Measurements from ENCODE around the gene IL17A.

IL17A gene

DNA sequence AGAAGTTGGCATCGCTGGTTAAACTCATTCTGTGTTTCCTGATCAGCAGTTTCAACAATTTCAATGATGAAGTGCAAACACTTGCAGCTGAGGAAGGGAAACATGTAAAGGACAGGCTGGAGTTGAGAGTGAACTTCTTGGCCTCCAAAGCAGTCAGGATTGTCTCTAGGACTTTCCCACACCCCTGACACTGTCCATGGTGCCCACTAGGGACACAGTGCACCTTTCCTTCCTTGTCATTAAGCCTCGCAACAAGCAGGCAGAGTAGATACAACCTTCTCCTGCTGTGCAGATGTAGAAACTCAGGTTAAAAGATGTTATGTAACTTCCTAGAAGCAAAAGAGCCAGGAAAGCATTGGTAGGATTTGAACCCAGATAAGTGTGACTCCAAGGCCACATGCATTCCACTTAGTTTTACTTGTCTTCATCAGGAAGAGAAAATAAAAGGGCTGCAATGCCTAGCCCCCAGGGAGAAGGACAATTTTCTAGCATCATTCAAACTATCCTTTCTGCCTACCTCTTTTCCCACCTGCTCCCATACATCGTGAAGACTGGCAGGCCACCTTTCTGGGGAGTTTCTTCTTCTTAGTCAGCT, 39.2 kb upstream of the IL17A start:
- 86% methylated on average over 3 of the region's 3 CpGs for WGBS
- Histone ChIP-seq H2AFZ (ENCODE audit: low read depth, low read length) (no peak overlapping the region), H2BK15ac (ENCODE audit: low read depth, poor library complexity, severe bottlenecking) (no peak overlapping the region), H3K9ac (ENCODE audit: low read length) (no peak overlapping the region), H3K4me3 (ENCODE audit: insufficient read depth in 1 of 2, low read depth in 1 of 2, low read length in 2 of 2) (no peak overlapping the region), H3K23ac (ENCODE audit: low read length in 2 of 2) (no peak overlapping the region), H3K27ac (ENCODE audit: low read length, poor library complexity, severe bottlenecking) (no peak overlapping the region), H2BK5ac (ENCODE audit: low read depth, low read length, poor library complexity, severe bottlenecking) (no peak overlapping the region), H3K4me1 (ENCODE audit: control insufficient read depth, insufficient read depth, low read depth, low read length) (no peaks in the 10 kb centered on the region), H3K4me2 (ENCODE audit: low read length, poor library complexity, severe bottlenecking) (no peak overlapping the region), H3K79me1 (replicated peaks; ENCODE audit: low read length, poor library complexity, severe bottlenecking) (no peaks in the 10 kb centered on the region), H3K27me3 (ENCODE audit: control insufficient read depth in 1 of 2, insufficient read depth in 1 of 2, low read length in 2 of 2) (peaks cover 30 to 31% of the 10 kb centered on the region in 2 experiments), H2AK5ac (ENCODE audit: low read length, severe bottlenecking) (no peak overlapping the region), H3K18ac (ENCODE audit: low read depth in 1 of 2, low read length in 2 of 2) (no peak overlapping the region), H3K14ac (ENCODE audit: low read length in 2 of 2) (no peak overlapping the region), H2BK120ac (ENCODE audit: low read depth, low read length) (no peak overlapping the region), H4K91ac (ENCODE audit: low read length) (no peak overlapping the region), H3K9me3 (ENCODE audit: control insufficient read depth, low read length) (no peaks in the 10 kb centered on the region), H3K4ac (ENCODE audit: low read depth in 1 of 2, low read length in 2 of 2) (no peak overlapping the region), H2BK12ac (ENCODE audit: low read length in 2 of 2) (no peak overlapping the region), H3K36me3 (ENCODE audit: control insufficient read depth in 1 of 2, insufficient read depth in 2 of 2, low read depth in 1 of 2, low read length in 2 of 2) (no peaks in the 10 kb centered on the region), H4K8ac (ENCODE audit: low read length) (no peak overlapping the region)
- no peak for DNase-seq

DNA sequence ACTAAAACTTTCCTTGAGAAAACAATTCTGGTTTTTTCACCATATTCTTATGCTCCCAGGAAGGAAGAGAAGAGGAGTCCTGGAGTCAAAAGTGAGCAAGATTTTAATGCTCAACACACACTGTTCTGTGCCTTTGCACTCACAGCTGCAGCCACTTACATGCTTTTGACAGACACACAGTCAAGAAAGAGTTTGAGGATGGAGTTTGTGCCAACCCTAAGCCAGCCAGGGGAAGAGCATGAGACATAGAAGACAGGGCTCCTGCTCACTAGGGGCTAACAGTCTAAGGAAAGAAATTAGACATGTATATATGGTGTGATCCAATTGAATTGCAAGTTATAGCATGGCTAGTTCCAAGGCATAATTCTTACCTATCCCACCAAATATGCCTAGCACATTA, 37.1 kb upstream of the IL17A start:
- H2BK5ac ChIP-seq (ENCODE audit: low read depth, low read length, poor library complexity, severe bottlenecking), result no peak overlapping the region
- no peak overlapping the region for H4K8ac ChIP-seq (ENCODE audit: low read length)
- H3K9ac ChIP-seq (ENCODE audit: low read length), result no peak overlapping the region
- no peak overlapping the region for H3K14ac ChIP-seq (ENCODE audit: low read length in 2 of 2)
- H3K9me3 ChIP-seq (ENCODE audit: control insufficient read depth, low read length), result no peaks in the 10 kb centered on the region
- no peak overlapping the region for H2AFZ ChIP-seq (ENCODE audit: low read depth, low read length)
- no peak overlapping the region for H2BK15ac ChIP-seq (ENCODE audit: low read depth, poor library complexity, severe bottlenecking)
- H2BK12ac ChIP-seq (ENCODE audit: low read length in 2 of 2), result no peak overlapping the region
- no peaks in the 10 kb centered on the region for H3K36me3 ChIP-seq (ENCODE audit: control insufficient read depth in 1 of 2, insufficient read depth in 2 of 2, low read depth in 1 of 2, low read length in 2 of 2)
- no peak overlapping the region for H3K27ac ChIP-seq (ENCODE audit: low read length, poor library complexity, severe bottlenecking)
- no peak overlapping the region for H3K4ac ChIP-seq (ENCODE audit: low read depth in 1 of 2, low read length in 2 of 2)
- no peak for DNase-seq
- H3K79me1 ChIP-seq (replicated peaks; ENCODE audit: low read length, poor library complexity, severe bottlenecking), result no peaks in the 10 kb centered on the region
- H2BK120ac ChIP-seq (ENCODE audit: low read depth, low read length), result no peak overlapping the region
- no peaks in the 10 kb centered on the region for H3K4me1 ChIP-seq (ENCODE audit: control insufficient read depth, insufficient read depth, low read depth, low read length)
- no peak overlapping the region for H3K23ac ChIP-seq (ENCODE audit: low read length in 2 of 2)
- H4K91ac ChIP-seq (ENCODE audit: low read length), result no peak overlapping the region
- H3K4me3 ChIP-seq (ENCODE audit: insufficient read depth in 1 of 2, low read depth in 1 of 2, low read length in 2 of 2), result no peak overlapping the region
- no peak overlapping the region for H2AK5ac ChIP-seq (ENCODE audit: low read length, severe bottlenecking)
- peaks cover 19 to 25% of the 10 kb centered on the region in 2 experiments for H3K27me3 ChIP-seq (ENCODE audit: control insufficient read depth in 1 of 2, insufficient read depth in 1 of 2, low read length in 2 of 2)
- no peak overlapping the region for H3K18ac ChIP-seq (ENCODE audit: low read depth in 1 of 2, low read length in 2 of 2)
- no peak overlapping the region for H3K4me2 ChIP-seq (ENCODE audit: low read length, poor library complexity, severe bottlenecking)

DNA sequence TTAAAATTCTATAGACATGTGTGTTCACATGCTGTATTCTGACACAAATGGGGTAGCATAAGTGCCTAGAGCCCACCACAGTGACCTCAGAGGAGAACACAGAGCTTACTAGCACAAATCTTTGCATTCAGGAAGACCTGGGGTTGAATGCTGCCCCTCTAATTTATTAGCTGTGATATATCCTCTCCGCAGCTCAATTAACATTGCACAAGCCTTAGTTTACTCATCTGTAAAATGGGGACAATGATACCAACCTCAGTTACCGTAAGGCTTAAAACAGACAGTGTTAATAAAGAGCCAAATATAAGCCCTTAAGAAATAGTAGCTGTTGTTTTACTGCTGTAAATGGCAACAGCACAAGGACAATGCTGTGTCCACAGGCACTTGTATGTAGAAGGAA, 36.2 kb upstream of the IL17A start:
- Histone ChIP-seq H2BK15ac (ENCODE audit: low read depth, poor library complexity, severe bottlenecking) (no peak overlapping the region), H2BK5ac (ENCODE audit: low read depth, low read length, poor library complexity, severe bottlenecking) (no peak overlapping the region), H2BK120ac (ENCODE audit: low read depth, low read length) (no peak overlapping the region), H3K9me3 (ENCODE audit: control insufficient read depth, low read length) (no peaks in the 10 kb centered on the region), H4K8ac (ENCODE audit: low read length) (no peak overlapping the region), H2AFZ (ENCODE audit: low read depth, low read length) (no peak overlapping the region), H3K9ac (ENCODE audit: low read length) (no peak overlapping the region), H2BK12ac (ENCODE audit: low read length in 2 of 2) (no peak overlapping the region), H3K23ac (ENCODE audit: low read length in 2 of 2) (no peak overlapping the region), H3K4me2 (ENCODE audit: low read length, poor library complexity, severe bottlenecking) (no peak overlapping the region), H4K91ac (ENCODE audit: low read length) (no peak overlapping the region), H3K36me3 (ENCODE audit: control insufficient read depth in 1 of 2, insufficient read depth in 2 of 2, low read depth in 1 of 2, low read length in 2 of 2) (no peaks in the 10 kb centered on the region), H2AK5ac (ENCODE audit: low read length, severe bottlenecking) (no peak overlapping the region), H3K79me1 (replicated peaks; ENCODE audit: low read length, poor library complexity, severe bottlenecking) (no peaks in the 10 kb centered on the region), H3K18ac (ENCODE audit: low read depth in 1 of 2, low read length in 2 of 2) (no peak overlapping the region), H3K27ac (ENCODE audit: low read length, poor library complexity, severe bottlenecking) (no peak overlapping the region), H3K27me3 (ENCODE audit: control insufficient read depth in 1 of 2, insufficient read depth in 1 of 2, low read length in 2 of 2) (peaks cover 10 to 16% of the 10 kb centered on the region in 2 experiments), H3K4me1 (ENCODE audit: control insufficient read depth, insufficient read depth, low read depth, low read length) (no peaks in the 10 kb centered on the region), H3K4ac (ENCODE audit: low read depth in 1 of 2, low read length in 2 of 2) (no peak overlapping the region), H3K4me3 (ENCODE audit: insufficient read depth in 1 of 2, low read depth in 1 of 2, low read length in 2 of 2) (no peak overlapping the region), H3K14ac (ENCODE audit: low read length in 2 of 2) (no peak overlapping the region)
- WGBS, result 95% methylated on average over 2 of the region's 2 CpGs
- no peak for DNase-seq

DNA sequence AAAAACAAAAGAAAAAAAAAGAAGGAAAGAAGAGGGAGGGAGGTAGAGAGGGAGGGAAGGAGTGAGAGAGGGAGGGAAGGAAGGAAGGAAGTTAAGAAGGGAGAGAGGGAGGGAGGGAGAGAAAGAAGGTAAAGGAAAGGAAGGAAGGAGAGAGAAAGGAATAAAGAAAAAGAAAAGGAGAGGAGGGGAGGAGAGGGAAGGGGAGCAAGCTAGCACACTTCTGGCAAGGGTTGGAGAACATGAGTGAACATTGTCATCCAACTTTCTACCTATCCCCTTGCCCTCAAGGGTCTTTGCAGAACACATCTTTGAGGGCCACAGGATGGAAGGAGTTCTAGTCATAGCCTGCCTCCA, 34.1 kb upstream of the IL17A start:
- H3K4me2 ChIP-seq (ENCODE audit: low read length, poor library complexity, severe bottlenecking), result no peak overlapping the region
- no peak overlapping the region for H2BK5ac ChIP-seq (ENCODE audit: low read depth, low read length, poor library complexity, severe bottlenecking)
- H2AFZ ChIP-seq (ENCODE audit: low read depth, low read length), result no peak overlapping the region
- H3K14ac ChIP-seq (ENCODE audit: low read length in 2 of 2), result no peak overlapping the region
- no peak overlapping the region for H4K8ac ChIP-seq (ENCODE audit: low read length)
- H3K9ac ChIP-seq (ENCODE audit: low read length), result no peak overlapping the region
- H3K36me3 ChIP-seq (ENCODE audit: control insufficient read depth in 1 of 2, insufficient read depth in 2 of 2, low read depth in 1 of 2, low read length in 2 of 2), result no peaks in the 10 kb centered on the region
- DNase-seq, result no peak
- no peak overlapping the region for H3K18ac ChIP-seq (ENCODE audit: low read depth in 1 of 2, low read length in 2 of 2)
- no peak overlapping the region for H2BK12ac ChIP-seq (ENCODE audit: low read length in 2 of 2)
- peaks cover 2 to 4% of the 10 kb centered on the region in 2 experiments for H3K27me3 ChIP-seq (ENCODE audit: control insufficient read depth in 1 of 2, insufficient read depth in 1 of 2, low read length in 2 of 2)
- no peak overlapping the region for H3K4ac ChIP-seq (ENCODE audit: low read depth in 1 of 2, low read length in 2 of 2)
- H3K4me1 ChIP-seq (ENCODE audit: control insufficient read depth, insufficient read depth, low read depth, low read length), result peaks cover 6% of the 10 kb centered on the region
- no peak overlapping the region for H3K4me3 ChIP-seq (ENCODE audit: insufficient read depth in 1 of 2, low read depth in 1 of 2, low read length in 2 of 2)
- no peak overlapping the region for H2BK15ac ChIP-seq (ENCODE audit: low read depth, poor library complexity, severe bottlenecking)
- no peaks in the 10 kb centered on the region for H3K79me1 ChIP-seq (replicated peaks; ENCODE audit: low read length, poor library complexity, severe bottlenecking)
- H3K23ac ChIP-seq (ENCODE audit: low read length in 2 of 2), result no peak overlapping the region
- no peak overlapping the region for H3K27ac ChIP-seq (ENCODE audit: low read length, poor library complexity, severe bottlenecking)
- H2AK5ac ChIP-seq (ENCODE audit: low read length, severe bottlenecking), result no peak overlapping the region
- H4K91ac ChIP-seq (ENCODE audit: low read length), result no peak overlapping the region
- no peak overlapping the region for H2BK120ac ChIP-seq (ENCODE audit: low read depth, low read length)
- H3K9me3 ChIP-seq (ENCODE audit: control insufficient read depth, low read length), result no peaks in the 10 kb centered on the region

Data from mesenchymal stem cell (in vitro differentiated cells and primary cell).